SK-N-SH (cell line): Measurements from ENCODE around the gene GLUD1. TPM values are rescaled to one million over a fixed set of nuclear protein-coding genes. Genes with fewer than 3 reads are reported as not detected.
"Not testable (repeated sequence)": the region's sequence is repeated elsewhere in the genome, so short reads cannot be mapped to it uniquely, and the experiment has no call there.

Experiments
- CTCF ChIA-PET: fragments of 300-600, 350-600 bp; formaldehyde crosslinking; extraction: SDS; loops from one replicate; lab custom pipeline; 2021; lab: Yijun Ruan, JAX
- POLR2A ChIA-PET: fragments of 350-600 bp; sonication (Branson Sonifier 250); formaldehyde crosslinking; extraction: SDS; loops from one replicate; lab custom pipeline; 2020; ENCODE audit warnings: antibody characterized with exemption, inconsistent platforms; lab: Yijun Ruan, JAX
- DNase-seq: peaks from one replicate; pipeline ENCODE4 v3.0.0; 2012
- H2AFZ ChIP-seq: fragments of 200-600 bp; sonication (generic); 2 replicates; pipeline ENCODE4 v1.8.1; 2016; ENCODE audit warnings: antibody characterized with exemption, mild to moderate bottlenecking, low read depth
- H3F3A ChIP-seq: fragments of 200-600 bp; sonication (generic); replicated peaks from 2 replicates; pipeline ENCODE3; 2016; ENCODE audit warnings: antibody characterized with exemption, mild to moderate bottlenecking; ENCODE audit not compliant: insufficient read depth
- H3K27ac ChIP-seq, 2 experiments: fragments of 200-500 bp in 1 of 2; fragments of 200-600 bp in 1 of 2; sonication (Bioruptor generic) in 1 of 2; sonication (generic), shearing (Covaris generic) in 1 of 2; 2 replicates each; pipeline versions ENCODE4 v1.5.1 to v1.6.1; 2014 to 2016; ENCODE audit warnings: low read depth in 2 of 2, inconsistent platforms in 1 of 2, low read length in 1 of 2, mild to moderate bottlenecking in 1 of 2, mixed read lengths in 1 of 2
- H3K27me3 ChIP-seq: fragments of 200-600 bp; sonication (generic), shearing (Covaris generic); 2 replicates; pipeline ENCODE4 v1.6.1; 2016; ENCODE audit warnings: mixed run types; ENCODE audit not compliant: insufficient read depth
- H3K36me3 ChIP-seq, 2 experiments: fragments of 200-500 bp in 1 of 2; fragments of 200-600 bp in 1 of 2; sonication (Bioruptor generic) in 1 of 2; sonication (generic) in 1 of 2; replicated peaks in 1 of 2; 2 replicates each; pipeline versions ENCODE3 to v1.5.1; 2014 to 2016; ENCODE audit warnings: low read length in 1 of 2, mild to moderate bottlenecking in 1 of 2; ENCODE audit not compliant: insufficient read depth in 2 of 2, control insufficient read depth in 1 of 2
- H3K4me1 ChIP-seq, 2 experiments: fragments of 200-500 bp in 1 of 2; fragments of 200-600 bp in 1 of 2; sonication (Bioruptor generic) in 1 of 2; sonication (generic), shearing (Covaris generic) in 1 of 2; 2 replicates each; pipeline versions ENCODE4 v1.5.1 to v1.6.1; 2014 to 2016; ENCODE audit warnings: low read depth in 1 of 2, low read length in 1 of 2, mixed run types in 1 of 2; ENCODE audit not compliant: insufficient read depth in 2 of 2, control insufficient read depth in 1 of 2
- H3K4me2 ChIP-seq: fragments of 200-600 bp; sonication (generic), shearing (Covaris generic); 2 replicates; pipeline ENCODE4 v1.6.1; 2017; ENCODE audit warnings: mixed run types
- H3K4me3 ChIP-seq, 2 experiments: fragments of 200-500 bp in 1 of 2; fragments of 200-600 bp in 1 of 2; sonication (Bioruptor generic) in 1 of 2; sonication (generic), shearing (Covaris generic) in 1 of 2; 2 replicates each; pipeline versions ENCODE4 v1.5.1 to v1.8.1; 2014 to 2016; ENCODE audit warnings: low read depth in 2 of 2, inconsistent platforms in 1 of 2, low read length in 1 of 2, mild to moderate bottlenecking in 1 of 2, mixed read lengths in 1 of 2, moderate library complexity in 1 of 2
- H3K79me2 ChIP-seq: fragments of 200-600 bp; sonication (generic); 2 replicates; pipeline ENCODE4 v1.8.1; 2017; ENCODE audit warnings: mild to moderate bottlenecking; ENCODE audit not compliant: insufficient read depth
- H3K9ac ChIP-seq: fragments of 200-600 bp; sonication (generic); 2 replicates; pipeline ENCODE4 v1.6.1; 2017; ENCODE audit warnings: mixed run types
- H3K9me2 ChIP-seq: fragments of 200-600 bp; sonication (generic); 2 replicates; pipeline ENCODE4 v1.6.1; 2017; ENCODE audit warnings: mixed run types
- H3K9me3 ChIP-seq: fragments of 200-600 bp; sonication (generic); 2 replicates; pipeline ENCODE4 v1.6.1; 2017; ENCODE audit warnings: mixed run types, mild to moderate bottlenecking, moderate library complexity
- H4K20me1 ChIP-seq: fragments of 200-600 bp; sonication (generic); 2 replicates; pipeline ENCODE4 v1.6.1; 2017; ENCODE audit warnings: mild to moderate bottlenecking, mixed run types; ENCODE audit not compliant: insufficient read depth
- WGBS: methylation state at CpG from one replicate; pipeline ENCODE4 v1.1.6; 2017; ENCODE audit warnings: low lambda C conversion rate; 5-methylcytosine and 5-hydroxymethylcytosine counted together
- polyA plus RNA-seq, 3 experiments: library from polyadenylated mRNA; depleted of rRNA; stranded (reverse); fragments of >200 nt; gene quantifications; 2 replicates each; pipeline ENCODE4 v1.2.3, GENCODE V29; 2012

The GLUD1 gene
- polyA plus RNA-seq, 1 of the 3 experiments (the other 2 are of a cell fraction) = 43.3 TPM

- H3K9me2 ChIP-seq, H3K4me2 ChIP-seq, H3K36me3 ChIP-seq, CTCF ChIA-PET, H3K9me3 ChIP-seq, H3K9ac ChIP-seq, H3F3A ChIP-seq, POLR2A ChIA-PET, H2AFZ ChIP-seq, DNase-seq, H3K27ac ChIP-seq, H3K27me3 ChIP-seq, H3K4me3 ChIP-seq, H4K20me1 ChIP-seq, H3K79me2 ChIP-seq: not testable (repeated sequence)
- peaks cover 0 to 11% of the 10 kb centered on the region in 2 experiments; a peak in 1 of 4 replicates for H3K4me1 ChIP-seq
- WGBS = 94% methylated on average over 10 of the region's 10 CpGs
Observed at GRCh38 chr10:87014986-87015716, 79.5 kb downstream of the GLUD1 start.

GRCh38 chr10:87013528-87013927, 81.1 kb downstream of the GLUD1 start:
- CTCF ChIA-PET, H3K4me3 ChIP-seq, H3K4me1 ChIP-seq, H3K9me3 ChIP-seq, H3K9ac ChIP-seq, H4K20me1 ChIP-seq, H3K27me3 ChIP-seq, H3K4me2 ChIP-seq, H3F3A ChIP-seq, H3K27ac ChIP-seq, DNase-seq, H3K9me2 ChIP-seq, H2AFZ ChIP-seq, POLR2A ChIA-PET, H3K79me2 ChIP-seq, H3K36me3 ChIP-seq: not testable (repeated sequence)
- WGBS = 85% methylated on average over 3 of the region's 3 CpGs

GRCh38 chr10:87009134-87009696, 85.4 kb downstream of the GLUD1 start:
- CTCF ChIA-PET, H3K27me3 ChIP-seq, H3K4me2 ChIP-seq, H3K9me3 ChIP-seq, H2AFZ ChIP-seq, H3K36me3 ChIP-seq, H3F3A ChIP-seq, H4K20me1 ChIP-seq, H3K4me3 ChIP-seq, H3K9ac ChIP-seq, H3K27ac ChIP-seq, H3K9me2 ChIP-seq, H3K79me2 ChIP-seq, POLR2A ChIA-PET, DNase-seq, H3K4me1 ChIP-seq: not testable (repeated sequence)
- WGBS = 92% methylated on average over 17 of the region's 18 CpGs

- H3K4me2 ChIP-seq, CTCF ChIA-PET, H3F3A ChIP-seq, H2AFZ ChIP-seq, H3K27me3 ChIP-seq, H3K4me1 ChIP-seq, H3K36me3 ChIP-seq, DNase-seq, H4K20me1 ChIP-seq, POLR2A ChIA-PET, H3K79me2 ChIP-seq, H3K9ac ChIP-seq, H3K9me3 ChIP-seq, H3K27ac ChIP-seq, H3K9me2 ChIP-seq, H3K4me3 ChIP-seq: not testable (repeated sequence)
- 96% methylated on average over 7 of the region's 7 CpGs for WGBS
Observed at GRCh38 chr10:87008303-87008702, 86.3 kb downstream of the GLUD1 start.

GRCh38 chr10:87007674-87008073, 87.0 kb downstream of the GLUD1 start:
- H3K9ac ChIP-seq, CTCF ChIA-PET, H3K79me2 ChIP-seq, DNase-seq, H4K20me1 ChIP-seq, H3K27me3 ChIP-seq, POLR2A ChIA-PET, H3K4me2 ChIP-seq, H3K36me3 ChIP-seq, H3K4me1 ChIP-seq, H3F3A ChIP-seq, H3K9me3 ChIP-seq, H3K9me2 ChIP-seq, H3K4me3 ChIP-seq, H3K27ac ChIP-seq, H2AFZ ChIP-seq: not testable (repeated sequence)
- 78% methylated on average over 6 of the region's 6 CpGs for WGBS

- H3K36me3 ChIP-seq, H3K4me1 ChIP-seq, DNase-seq, H3F3A ChIP-seq, H4K20me1 ChIP-seq, H2AFZ ChIP-seq, H3K9ac ChIP-seq, H3K27ac ChIP-seq, H3K27me3 ChIP-seq, POLR2A ChIA-PET, H3K9me2 ChIP-seq, CTCF ChIA-PET, H3K4me2 ChIP-seq, H3K79me2 ChIP-seq, H3K9me3 ChIP-seq, H3K4me3 ChIP-seq: not testable (repeated sequence)
- 88% methylated on average over 1 of the region's 1 CpG for WGBS
Observed at GRCh38 chr10:87007124-87007523, 87.5 kb downstream of the GLUD1 start.
